Activated CD8-positive, alpha-beta T cell treated with anti-CD3 and anti-CD28 coated beads for 36 hours (primary cell): ENCODE data around the gene PNCK. TPM values are rescaled to one million over a fixed set of nuclear protein-coding genes. Genes with fewer than 3 reads are reported as not detected.

Source experiments
- ATAC-seq: fragments of 200-7000 bp; cut with Tn5 transposase; one replicate; pipeline ENCODE4 v1.10.0; 2021; ENCODE audit warnings: mild to moderate bottlenecking, moderate library complexity
- CTCF ChIA-PET: fragments of 350-600 bp; sonication (Branson Sonifier 250); formaldehyde crosslinking; loops from one replicate; lab custom pipeline; 2021; ENCODE audit warnings: antibody characterized with exemption; lab: Charles Lee
- POLR2A ChIA-PET: fragments of 350-600 bp; sonication (Branson Sonifier 250); formaldehyde crosslinking; loops from one replicate; lab custom pipeline; 2021; ENCODE audit warnings: antibody characterized with exemption; lab: Charles Lee
- DNase-seq: peaks from one replicate; pipeline ENCODE4 v3.0.0-alpha.2; 2020
- H3K27ac Mint-ChIP-seq: one replicate; pipeline ENCODE4 v1.8.0; 2021; ENCODE audit warnings: mild to moderate bottlenecking, mixed read lengths
- H3K27me3 Mint-ChIP-seq: one replicate; pipeline ENCODE4 v1.8.0; 2021; ENCODE audit warnings: mixed read lengths
- H3K36me3 Mint-ChIP-seq: one replicate; pipeline ENCODE4 v1.8.0; 2021; ENCODE audit warnings: low read depth, mixed read lengths
- H3K4me1 Mint-ChIP-seq: one replicate; pipeline ENCODE4 v1.8.0; 2021; ENCODE audit warnings: low read depth, mixed read lengths
- H3K4me3 Mint-ChIP-seq: one replicate; pipeline ENCODE4 v1.8.0; 2021; ENCODE audit warnings: mild to moderate bottlenecking, moderate library complexity, mixed read lengths
- H3K9me3 Mint-ChIP-seq: one replicate; pipeline ENCODE4 v1.8.0; 2021; ENCODE audit warnings: mixed read lengths
- intact Hi-C: fragments of 100-400 bp; cut with micrococcal nuclease; formaldehyde crosslinking; loops from one replicate; pipeline ENCODE4 v1.10.0; 2022
- total RNA-seq, 2 experiments: library from RNA; stranded (reverse); gene quantifications; one replicate each; pipeline ENCODE4 v1.2.3, GENCODE V29; 2021
- TF ChIP-seq, protein P1 (sequence below): fragments of 200-600 bp; IDR thresholded peaks from one replicate; pipeline ENCODE4 v1.8.0; 2022; ENCODE audit warnings: antibody characterized with exemption, mild to moderate bottlenecking

The PNCK gene
- total RNA-seq, 2 experiments from 2014 or later: 0.70 to 1.1 TPM

DNA sequence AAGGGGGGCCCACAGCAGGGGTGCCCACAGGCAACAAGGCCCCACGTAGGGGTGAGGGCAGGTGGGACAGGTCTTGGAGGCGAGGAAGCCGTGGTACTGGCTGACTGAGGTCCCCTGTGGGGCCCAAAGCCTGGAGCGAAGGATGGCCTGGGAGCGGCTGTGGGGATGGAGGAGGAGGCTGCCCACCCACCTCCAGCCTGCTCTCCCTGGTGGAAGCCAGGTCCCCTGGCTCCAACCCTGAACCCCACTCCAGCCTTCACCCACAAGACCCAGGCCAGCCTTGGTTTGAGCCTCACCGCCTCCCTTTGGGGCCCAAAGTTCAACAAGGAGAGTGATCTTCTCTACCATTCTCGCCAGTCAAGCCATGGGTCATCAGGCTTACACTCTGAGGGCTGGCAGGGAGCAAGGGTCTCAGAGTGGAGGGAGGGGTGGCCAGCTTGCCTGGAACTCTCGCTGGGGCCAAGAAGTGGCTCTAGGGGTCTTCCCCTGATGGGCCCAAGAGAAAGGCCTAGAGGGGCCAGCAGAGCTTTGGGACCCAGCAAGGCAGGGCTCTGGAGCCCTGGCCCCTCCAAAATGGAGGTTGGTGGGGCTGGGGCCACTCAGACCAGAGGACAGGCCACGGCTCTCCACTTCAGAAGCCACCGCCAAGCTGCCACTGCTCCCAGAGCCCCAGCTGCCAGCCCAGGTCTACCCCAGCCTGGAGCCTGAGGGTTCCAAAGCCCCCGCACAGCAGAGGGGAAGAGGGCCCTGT, 5.0 kb downstream of the PNCK start:
- Mint-ChIP-seq H3K27ac (no peak overlapping the region), H3K36me3 (no peaks in the 10 kb centered on the region), H3K4me3 (no peak overlapping the region), H3K9me3 (no peaks in the 10 kb centered on the region), H3K4me1 (peaks cover 2% of the 10 kb centered on the region), H3K27me3 (peaks cover 17% of the 10 kb centered on the region)
- ChIA-PET CTCF (interaction anchor here (0.6 to 5.4 kb wide), 35 partner anchors 10 to 727 kb away, joined by 3 to 42 read pairs (median 5); partner anchors contain the start of gene DUSP9), POLR2A (no interaction called here)
- intact Hi-C loops: loop anchor here (10.0 kb wide), 1 partner anchor 64 kb away; no protein-coding TSS in a partner anchor
- DNase-seq (no peak), ATAC-seq (no peak)
- TF ChIP-seq, protein P1, sequence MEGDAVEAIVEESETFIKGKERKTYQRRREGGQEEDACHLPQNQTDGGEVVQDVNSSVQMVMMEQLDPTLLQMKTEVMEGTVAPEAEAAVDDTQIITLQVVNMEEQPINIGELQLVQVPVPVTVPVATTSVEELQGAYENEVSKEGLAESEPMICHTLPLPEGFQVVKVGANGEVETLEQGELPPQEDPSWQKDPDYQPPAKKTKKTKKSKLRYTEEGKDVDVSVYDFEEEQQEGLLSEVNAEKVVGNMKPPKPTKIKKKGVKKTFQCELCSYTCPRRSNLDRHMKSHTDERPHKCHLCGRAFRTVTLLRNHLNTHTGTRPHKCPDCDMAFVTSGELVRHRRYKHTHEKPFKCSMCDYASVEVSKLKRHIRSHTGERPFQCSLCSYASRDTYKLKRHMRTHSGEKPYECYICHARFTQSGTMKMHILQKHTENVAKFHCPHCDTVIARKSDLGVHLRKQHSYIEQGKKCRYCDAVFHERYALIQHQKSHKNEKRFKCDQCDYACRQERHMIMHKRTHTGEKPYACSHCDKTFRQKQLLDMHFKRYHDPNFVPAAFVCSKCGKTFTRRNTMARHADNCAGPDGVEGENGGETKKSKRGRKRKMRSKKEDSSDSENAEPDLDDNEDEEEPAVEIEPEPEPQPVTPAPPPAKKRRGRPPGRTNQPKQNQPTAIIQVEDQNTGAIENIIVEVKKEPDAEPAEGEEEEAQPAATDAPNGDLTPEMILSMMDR: no peak

DNA sequence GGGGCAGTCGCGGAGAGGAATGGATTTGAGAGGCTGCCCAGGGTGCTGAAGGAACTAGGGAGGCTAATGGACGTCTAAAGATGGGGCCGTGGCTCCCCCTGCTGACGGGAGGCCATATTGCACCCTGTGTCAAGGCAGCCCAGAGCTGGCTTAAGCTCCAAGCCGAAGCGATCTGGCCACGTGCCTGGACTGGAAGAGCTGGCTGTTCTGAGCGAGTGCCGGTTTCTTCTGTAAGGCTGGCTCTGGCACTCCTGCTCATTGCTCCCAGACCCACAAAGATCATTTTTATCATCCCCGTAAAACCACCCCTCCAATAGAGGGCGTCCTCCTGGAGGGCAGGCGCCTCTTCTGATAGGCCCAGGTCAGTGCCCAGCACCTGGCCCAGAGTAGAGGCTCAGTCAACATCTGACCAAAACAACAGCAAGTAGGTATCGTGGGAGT, 5.6 kb downstream of the PNCK start:
- peaks cover 2% of the 10 kb centered on the region for H3K4me1 Mint-ChIP-seq
- intact Hi-C loops: loop anchor here (10.0 kb wide), 1 partner anchor 63 kb away; no protein-coding TSS in a partner anchor
- TF ChIP-seq, protein P1: peak; percentile 65
- H3K27ac Mint-ChIP-seq: no peak overlapping the region
- ChIA-PET POLR2A (no interaction called here), CTCF (interaction anchor here (0.6 to 5.4 kb wide), 34 partner anchors 10 to 726 kb away, joined by 3 to 42 read pairs (median 5); partner anchors contain the start of gene DUSP9)
- H3K4me3 Mint-ChIP-seq: peak overlapping the region; percentile 69
- H3K36me3 Mint-ChIP-seq: no peaks in the 10 kb centered on the region
- no peaks in the 10 kb centered on the region for H3K9me3 Mint-ChIP-seq
- DNase-seq: peak; percentile 89
- H3K27me3 Mint-ChIP-seq: peaks cover 15% of the 10 kb centered on the region
- peak; percentile 93 for ATAC-seq

DNA sequence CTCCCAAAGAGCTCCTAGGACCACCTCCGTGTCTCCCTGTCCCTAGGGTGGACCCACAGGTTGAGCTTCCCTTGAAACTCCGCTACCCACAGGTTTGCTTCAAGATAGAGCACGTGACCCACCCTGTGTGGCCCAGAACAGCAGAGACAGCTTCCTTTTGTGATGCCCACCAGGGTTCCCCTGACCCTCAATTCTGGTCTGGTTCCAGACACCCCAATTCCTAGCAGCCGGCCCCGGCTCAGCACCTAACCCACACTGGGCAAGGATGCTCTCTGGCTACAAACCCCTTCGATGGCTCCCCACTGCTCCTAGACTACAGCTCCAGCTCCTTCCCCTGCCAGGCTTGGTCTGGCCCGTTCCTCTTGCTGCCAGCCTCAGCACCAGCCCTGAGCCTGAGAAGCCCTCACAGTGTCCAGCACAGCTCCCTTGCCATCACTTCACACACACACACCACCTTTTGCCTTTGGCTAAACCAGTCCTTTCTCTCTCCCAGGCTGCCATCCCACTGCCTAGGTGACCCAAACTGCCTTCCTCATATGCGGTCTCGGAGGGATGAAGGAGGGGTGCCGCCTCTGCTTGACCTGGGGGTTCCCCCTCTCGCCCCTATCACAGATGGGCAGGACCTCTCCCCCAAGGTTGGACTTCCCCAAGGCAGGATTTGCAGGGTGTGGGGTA, 6.2 kb downstream of the PNCK start:
- Mint-ChIP-seq H3K4me1 (no peaks in the 10 kb centered on the region), H3K27me3 (peaks cover 13% of the 10 kb centered on the region), H3K36me3 (no peaks in the 10 kb centered on the region), H3K4me3 (peak overlapping the region; percentile 69), H3K27ac (no peak overlapping the region), H3K9me3 (no peaks in the 10 kb centered on the region)
- TF ChIP-seq, protein P1: no peak
- intact Hi-C loops: loop anchor here (10.0 kb wide), 1 partner anchor 63 kb away; no protein-coding TSS in a partner anchor
- DNase-seq: no peak
- CTCF ChIA-PET: interaction anchor here (0.8 to 5.4 kb wide), 31 partner anchors 9 to 726 kb away, joined by 3 to 42 read pairs (median 5); partner anchors contain the start of gene DUSP9
- POLR2A ChIA-PET: interaction anchor here (1.0 kb wide), 1 partner anchor 133 kb away, joined by 3 read pairs; no protein-coding TSS in a partner anchor
- ATAC-seq: no peak

DNA sequence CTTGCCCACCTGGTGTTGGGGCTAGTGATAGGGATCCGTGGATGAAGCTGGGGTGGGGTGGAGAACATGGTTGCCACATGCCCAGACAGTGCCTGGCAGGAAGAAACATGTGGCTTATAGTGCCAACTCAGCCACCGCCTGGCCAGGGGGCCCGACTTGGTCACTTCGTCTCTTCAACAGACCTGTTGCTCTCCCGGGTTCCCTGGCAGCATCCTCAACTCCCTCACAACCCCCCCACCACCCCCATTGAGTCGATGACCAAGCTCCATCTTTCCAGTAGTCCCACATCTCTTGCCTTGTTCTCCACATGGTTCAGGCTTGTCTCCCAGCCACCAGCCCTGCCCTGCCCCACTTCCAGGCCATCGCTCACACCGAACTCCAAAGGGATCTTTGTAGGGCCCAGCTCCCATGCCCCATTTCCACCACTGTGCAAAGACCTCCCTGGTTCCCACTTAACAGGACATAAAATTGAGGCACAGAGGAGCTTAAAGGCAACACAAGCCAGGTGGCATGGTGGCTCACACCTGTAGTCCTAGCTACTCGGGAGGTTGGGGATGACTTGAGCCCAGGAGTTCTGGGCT, 7.8 kb downstream of the PNCK start:
- H3K36me3 Mint-ChIP-seq: no peaks in the 10 kb centered on the region
- TF ChIP-seq, protein P1: no peak
- no peaks in the 10 kb centered on the region for H3K9me3 Mint-ChIP-seq
- no peak for DNase-seq
- no peak overlapping the region for H3K4me3 Mint-ChIP-seq
- no peak for ATAC-seq
- H3K4me1 Mint-ChIP-seq: no peaks in the 10 kb centered on the region
- ChIA-PET POLR2A (no interaction called here), CTCF (interaction anchor here (1.1 to 5.2 kb wide), 2 partner anchors 17 to 126 kb away, joined by 5 to 29 read pairs; partner anchors contain the start of gene DUSP9)
- H3K27me3 Mint-ChIP-seq: peaks cover 13% of the 10 kb centered on the region
- intact Hi-C loops: loop anchor here (10.0 kb wide), 1 partner anchor 61 kb away; no protein-coding TSS in a partner anchor
- no peak overlapping the region for H3K27ac Mint-ChIP-seq
